ENCODE data around the gene RWDD2A.

RWDD2A gene

GRCh38 chr6:83169511-83169910 is 23.6 kb upstream of the RWDD2A start:
- Histone ChIP-seq H3K27ac (no peak overlapping the region), H3K9me3 (ENCODE audit: control insufficient read depth, low read length) (no peaks in the 10 kb centered on the region), H2AFZ (no peak overlapping the region), H3K36me3 (ENCODE audit: control insufficient read depth, insufficient read depth, low read length) (no peaks in the 10 kb centered on the region), H3K9ac (no peak overlapping the region), H3K4me2 (ENCODE audit: low read length) (no peak overlapping the region), H3K27me3 (ENCODE audit: control insufficient read depth, insufficient read depth, low read length) (no peaks in the 10 kb centered on the region), H3K4me3 (ENCODE audit: low read depth, low read length) (no peak overlapping the region), H3K4me1 (no peaks in the 10 kb centered on the region), H3K79me2 (no peaks in the 10 kb centered on the region)
- no peak for TF ChIP-seq CTCF (IDR thresholded peaks at IDR 0.05)

- H3K4me3 ChIP-seq (ENCODE audit: low read depth, low read length) = no peak overlapping the region
- no peaks in the 10 kb centered on the region for H3K9me3 ChIP-seq (ENCODE audit: control insufficient read depth, low read length)
- H3K36me3 ChIP-seq (ENCODE audit: control insufficient read depth, insufficient read depth, low read length) = no peaks in the 10 kb centered on the region
- TF ChIP-seq CTCF (IDR thresholded peaks at IDR 0.05) = no peak
- H3K4me1 ChIP-seq = no peaks in the 10 kb centered on the region
- H3K27ac ChIP-seq = no peak overlapping the region
- no peaks in the 10 kb centered on the region for H3K27me3 ChIP-seq (ENCODE audit: control insufficient read depth, insufficient read depth, low read length)
- H3K9ac ChIP-seq = no peak overlapping the region
- no peak overlapping the region for H2AFZ ChIP-seq
- H3K79me2 ChIP-seq = no peaks in the 10 kb centered on the region
- no peak overlapping the region for H3K4me2 ChIP-seq (ENCODE audit: low read length)
Observed at GRCh38 chr6:83176246-83176645, 16.9 kb upstream of the RWDD2A start.

- Histone ChIP-seq H3K27me3 (ENCODE audit: control insufficient read depth, insufficient read depth, low read length) (no peaks in the 10 kb centered on the region), H3K9me3 (ENCODE audit: control insufficient read depth, low read length) (no peaks in the 10 kb centered on the region), H3K4me3 (ENCODE audit: low read depth, low read length) (no peak overlapping the region), H3K4me1 (no peaks in the 10 kb centered on the region), H3K4me2 (ENCODE audit: low read length) (no peak overlapping the region), H2AFZ (no peak overlapping the region), H3K27ac (no peak overlapping the region), H3K36me3 (ENCODE audit: control insufficient read depth, insufficient read depth, low read length) (no peaks in the 10 kb centered on the region), H3K9ac (no peak overlapping the region), H3K79me2 (no peaks in the 10 kb centered on the region)
- TF ChIP-seq CTCF (IDR thresholded peaks at IDR 0.05) = no peak
Observed at GRCh38 chr6:83180426-83180950, 12.7 kb upstream of the RWDD2A start.

- Histone ChIP-seq H2AFZ (no peak overlapping the region), H3K9me3 (ENCODE audit: control insufficient read depth, low read length) (no peaks in the 10 kb centered on the region), H3K27me3 (ENCODE audit: control insufficient read depth, insufficient read depth, low read length) (no peaks in the 10 kb centered on the region), H3K27ac (no peak overlapping the region), H3K9ac (no peak overlapping the region), H3K4me2 (ENCODE audit: low read length) (no peak overlapping the region), H3K79me2 (no peaks in the 10 kb centered on the region), H3K36me3 (ENCODE audit: control insufficient read depth, insufficient read depth, low read length) (no peaks in the 10 kb centered on the region), H3K4me3 (ENCODE audit: low read depth, low read length) (no peak overlapping the region), H3K4me1 (no peaks in the 10 kb centered on the region)
- no peak for TF ChIP-seq CTCF (IDR thresholded peaks at IDR 0.05)
Observed at GRCh38 chr6:83182114-83182513, 11.0 kb upstream of the RWDD2A start.

DNA sequence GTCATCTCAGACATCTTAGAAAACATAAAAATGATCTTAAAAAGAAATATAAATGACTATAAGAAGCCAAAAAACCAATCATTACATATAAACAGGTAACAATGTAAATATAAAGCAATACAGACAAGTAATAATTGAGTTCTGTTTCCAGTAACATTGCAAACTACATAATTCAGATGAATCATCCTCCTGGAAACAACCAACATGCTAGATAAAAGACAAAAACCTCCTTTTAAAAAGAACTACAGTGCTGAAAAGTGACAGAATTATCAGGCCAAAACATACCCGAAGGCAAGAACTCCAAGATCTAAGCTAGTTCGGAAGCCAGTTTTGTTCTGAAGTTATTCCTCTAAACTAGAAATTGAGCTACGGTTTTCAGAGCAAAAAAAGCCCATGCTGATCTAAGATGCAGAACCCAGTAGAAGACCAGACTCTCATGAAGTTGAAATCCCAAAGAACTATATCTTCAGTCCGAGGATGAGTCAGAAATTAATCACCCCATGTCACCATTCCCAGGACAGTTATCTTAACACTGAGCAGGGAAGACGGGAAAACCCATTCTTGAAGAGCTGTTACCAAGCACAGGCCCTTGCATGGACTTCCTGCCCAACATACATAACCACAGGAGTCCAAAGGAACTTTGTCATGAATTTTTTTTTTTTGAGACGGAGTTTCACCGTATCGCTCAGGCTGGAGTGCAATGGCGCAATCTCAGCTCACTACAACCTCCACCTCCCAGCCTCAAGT is 9.9 kb upstream of the RWDD2A start:
- H3K27me3 ChIP-seq (ENCODE audit: control insufficient read depth, insufficient read depth, low read length) = no peaks in the 10 kb centered on the region
- TF ChIP-seq CTCF (IDR thresholded peaks at IDR 0.05) = no peak
- H3K36me3 ChIP-seq (ENCODE audit: control insufficient read depth, insufficient read depth, low read length) = no peaks in the 10 kb centered on the region
- no peaks in the 10 kb centered on the region for H3K9me3 ChIP-seq (ENCODE audit: control insufficient read depth, low read length)
- H2AFZ ChIP-seq = no peak overlapping the region
- no peak overlapping the region for H3K27ac ChIP-seq
- H3K4me3 ChIP-seq (ENCODE audit: low read depth, low read length) = no peak overlapping the region
- H3K4me2 ChIP-seq (ENCODE audit: low read length) = no peak overlapping the region
- no peak overlapping the region for H3K9ac ChIP-seq
- H3K4me1 ChIP-seq = no peaks in the 10 kb centered on the region
- H3K79me2 ChIP-seq = no peaks in the 10 kb centered on the region
